HPDE6-E6E7 (cell line): ENCODE results near the gene CTLA4.

Experiments used
- DNase-seq: peaks from one replicate; pipeline ENCODE4 v3.0.0; 2011; ENCODE audit warnings: missing footprints; ENCODE audit errors: extremely low spot score

CTLA4 gene

DNA sequence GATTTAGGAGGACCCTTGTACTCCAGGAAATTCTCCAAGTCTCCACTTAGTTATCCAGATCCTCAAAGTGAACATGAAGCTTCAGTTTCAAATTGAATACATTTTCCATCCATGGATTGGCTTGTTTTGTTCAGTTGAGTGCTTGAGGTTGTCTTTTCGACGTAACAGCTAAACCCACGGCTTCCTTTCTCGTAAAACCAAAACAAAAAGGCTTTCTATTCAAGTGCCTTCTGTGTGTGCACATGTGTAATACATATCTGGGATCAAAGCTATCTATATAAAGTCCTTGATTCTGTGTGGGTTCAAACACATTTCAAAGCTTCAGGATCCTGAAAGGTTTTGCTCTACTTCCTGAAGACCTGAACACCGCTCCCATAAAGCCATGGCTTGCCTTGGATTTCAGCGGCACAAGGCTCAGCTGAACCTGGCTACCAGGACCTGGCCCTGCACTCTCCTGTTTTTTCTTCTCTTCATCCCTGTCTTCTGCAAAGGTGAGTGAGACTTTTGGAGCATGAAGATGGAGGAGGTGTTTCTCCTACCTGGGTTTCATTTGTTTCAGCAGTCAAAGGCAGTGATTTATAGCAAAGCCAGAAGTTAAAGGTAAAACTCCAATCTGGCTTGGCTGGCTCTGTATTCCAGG lies at the start of gene CTLA4:
Gene CTLA4 (plus strand): TSS at position 211 of the 640 bp plus-strand sequence. CDS start 172 bp downstream, at position 383.
- DNase-seq: no peak

DNA sequence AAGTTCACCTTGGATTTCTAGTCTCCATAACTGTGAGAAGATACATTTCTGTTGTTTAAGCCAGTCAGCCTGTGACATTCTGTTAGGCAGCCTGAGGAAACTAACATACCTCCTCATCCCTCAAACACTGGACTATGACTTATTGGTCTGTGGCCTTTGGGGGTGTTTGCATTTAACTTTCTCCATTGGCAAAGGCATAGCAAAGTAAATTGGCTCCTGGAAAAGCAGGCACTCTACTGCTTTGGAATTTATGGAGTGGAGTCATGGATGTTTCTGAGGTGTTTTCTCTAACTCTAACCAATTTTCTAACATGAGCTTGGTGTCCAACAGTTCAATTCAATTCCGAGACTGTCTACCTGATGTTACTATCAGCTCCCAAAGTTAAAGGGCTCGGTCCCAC lies 48.9 kb upstream of the CTLA4 start:
- no peak for DNase-seq

DNA sequence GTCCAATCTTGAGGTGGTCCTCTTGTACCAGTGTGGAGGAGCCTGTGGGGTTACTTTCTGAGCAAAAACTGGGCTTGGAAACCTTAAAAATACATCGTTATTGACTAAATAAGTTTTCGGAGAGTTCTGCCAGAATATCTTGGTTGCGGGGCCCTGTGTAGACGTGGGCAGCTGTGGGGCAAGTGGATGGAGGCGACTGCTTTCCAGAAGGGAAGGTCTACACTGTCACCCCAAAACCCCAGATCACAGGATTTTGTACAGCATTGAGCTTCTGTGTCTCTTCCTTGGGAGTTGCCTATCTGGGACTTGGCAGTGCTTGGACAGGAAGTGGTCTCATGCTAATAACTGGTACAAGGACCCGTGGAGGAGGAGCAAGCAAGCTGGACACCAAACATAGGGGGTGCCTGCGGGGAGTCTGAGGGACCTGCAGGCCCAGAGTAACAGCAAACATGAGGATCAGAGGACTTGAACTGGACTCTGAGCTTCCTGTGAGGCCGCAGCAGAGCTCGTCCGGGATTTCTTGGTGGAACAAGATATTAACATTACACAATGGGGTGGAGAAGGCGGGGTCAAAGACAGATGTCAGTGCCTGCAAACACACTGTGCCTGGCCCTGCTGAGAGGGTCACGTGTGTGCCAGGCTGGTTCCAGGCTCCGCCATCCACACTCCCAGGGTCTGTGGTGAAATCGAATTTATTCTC lies 48.0 kb upstream of the CTLA4 start:
- no peak for DNase-seq

DNA sequence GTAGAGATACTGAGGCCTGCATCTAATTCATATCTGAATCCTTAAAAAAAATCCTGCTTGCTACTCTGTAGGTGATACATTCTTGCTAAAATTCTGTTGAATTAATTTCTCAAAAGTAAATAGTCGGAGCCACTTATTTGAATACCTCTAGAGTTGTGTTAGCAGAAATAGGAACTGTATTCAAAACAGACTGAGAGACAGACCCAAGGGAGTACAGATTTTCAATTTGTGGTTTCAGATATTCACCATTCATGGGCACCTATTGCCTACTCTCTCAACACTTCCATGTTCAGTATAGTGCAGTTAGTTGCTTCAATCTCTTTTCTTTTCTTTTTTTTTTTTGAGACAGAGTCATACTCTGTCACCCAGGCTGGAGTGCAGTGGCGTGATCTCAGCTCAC lies 46.6 kb upstream of the CTLA4 start:
- no peak for DNase-seq

DNA sequence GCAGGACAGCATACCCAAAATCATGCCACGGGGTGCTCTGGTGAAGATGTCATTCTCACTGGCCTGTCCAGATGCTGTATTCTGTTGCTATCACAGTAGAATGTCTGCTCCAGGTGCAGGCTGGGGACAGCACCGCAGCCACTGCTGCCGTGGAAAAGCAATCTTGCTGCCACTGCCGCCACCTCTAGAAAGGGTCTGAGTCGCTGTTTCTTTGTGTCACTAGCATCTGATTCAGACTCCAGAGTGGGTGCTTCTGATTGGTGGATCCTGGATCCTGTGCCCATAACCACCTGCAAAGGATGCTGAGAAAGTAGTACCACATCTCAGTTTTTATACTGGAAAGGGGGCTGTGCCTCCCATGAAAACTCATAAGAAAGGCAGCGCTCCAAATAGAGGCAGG lies 45.3 kb upstream of the CTLA4 start:
- DNase-seq: no peak

DNA sequence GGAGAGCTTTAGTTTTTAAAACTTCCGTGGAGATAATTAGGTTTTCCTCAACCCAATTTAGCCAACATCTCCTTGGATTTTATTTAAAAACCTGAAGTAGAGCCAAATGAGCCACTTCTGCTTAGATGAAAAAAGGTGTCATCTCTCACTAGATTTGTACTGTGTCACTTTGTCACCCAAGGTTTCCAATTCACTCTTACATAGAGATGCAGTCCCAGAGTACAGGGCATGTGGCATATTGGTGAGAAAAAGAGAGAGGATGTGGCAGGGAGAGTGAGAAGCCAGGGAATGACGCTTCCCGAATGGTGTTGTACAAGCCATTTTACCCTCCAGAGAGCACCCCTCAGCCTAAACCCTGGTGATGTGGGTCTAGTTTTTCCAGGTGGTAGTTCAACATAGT lies 44.4 kb upstream of the CTLA4 start:
- DNase-seq: no peak

DNA sequence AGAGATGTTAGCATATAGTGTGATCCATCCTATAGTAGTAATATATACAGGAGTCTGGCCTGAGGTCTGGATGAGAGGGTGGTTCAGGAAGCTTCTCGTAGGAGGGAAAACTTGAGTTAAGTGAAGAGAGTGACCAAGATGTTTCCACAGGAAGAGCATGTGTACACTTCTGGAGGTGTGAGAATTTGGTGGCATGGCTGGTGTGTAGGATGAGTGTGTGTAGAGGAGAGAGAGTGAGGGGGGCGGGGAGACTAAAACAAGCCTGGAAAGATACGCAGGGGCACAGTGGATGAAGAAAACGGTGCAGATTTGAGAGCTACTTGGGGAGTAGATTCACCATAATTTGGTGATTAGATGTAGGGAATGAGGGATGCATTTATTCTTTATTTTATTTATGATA lies 43.5 kb upstream of the CTLA4 start:
- no peak for DNase-seq

DNA sequence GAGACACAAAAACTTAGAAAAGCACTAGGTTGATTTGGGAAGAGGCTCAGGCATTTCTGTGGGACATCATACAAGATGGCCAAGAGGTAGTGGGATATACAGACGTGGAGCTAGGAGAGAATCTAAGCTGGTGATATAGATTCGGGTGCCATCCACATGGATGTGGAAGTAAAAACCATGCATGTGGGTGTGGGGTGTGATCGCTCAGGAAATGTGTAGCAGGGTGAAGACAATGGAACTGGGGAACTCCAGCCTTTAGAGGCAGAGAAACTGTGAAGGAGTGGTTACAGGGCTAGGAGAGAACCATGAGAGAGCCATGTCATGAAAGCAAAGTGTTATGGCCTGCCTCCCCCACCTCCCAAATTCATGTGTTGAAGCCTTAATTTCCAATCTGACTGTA lies 43.0 kb upstream of the CTLA4 start:
- DNase-seq: no peak

DNA sequence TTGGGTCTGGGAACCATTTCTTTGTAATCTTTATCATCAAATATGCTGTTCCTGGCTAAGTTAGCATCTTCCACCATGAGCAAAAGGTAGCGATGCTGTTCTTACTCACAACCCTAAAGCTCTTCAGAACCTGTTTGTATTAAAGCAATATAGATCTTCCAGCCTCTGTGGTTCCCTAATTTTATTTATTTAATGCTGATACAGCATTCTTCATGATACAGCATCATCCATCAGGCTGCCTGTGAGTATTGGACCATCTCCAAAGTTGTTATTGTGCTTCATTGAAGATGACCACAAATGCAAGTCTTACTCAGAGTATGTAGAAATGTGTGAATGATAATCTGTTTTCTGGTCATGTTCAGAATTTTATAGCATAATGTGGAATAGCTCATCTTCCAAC lies 40.9 kb upstream of the CTLA4 start:
- DNase-seq: no peak

DNA sequence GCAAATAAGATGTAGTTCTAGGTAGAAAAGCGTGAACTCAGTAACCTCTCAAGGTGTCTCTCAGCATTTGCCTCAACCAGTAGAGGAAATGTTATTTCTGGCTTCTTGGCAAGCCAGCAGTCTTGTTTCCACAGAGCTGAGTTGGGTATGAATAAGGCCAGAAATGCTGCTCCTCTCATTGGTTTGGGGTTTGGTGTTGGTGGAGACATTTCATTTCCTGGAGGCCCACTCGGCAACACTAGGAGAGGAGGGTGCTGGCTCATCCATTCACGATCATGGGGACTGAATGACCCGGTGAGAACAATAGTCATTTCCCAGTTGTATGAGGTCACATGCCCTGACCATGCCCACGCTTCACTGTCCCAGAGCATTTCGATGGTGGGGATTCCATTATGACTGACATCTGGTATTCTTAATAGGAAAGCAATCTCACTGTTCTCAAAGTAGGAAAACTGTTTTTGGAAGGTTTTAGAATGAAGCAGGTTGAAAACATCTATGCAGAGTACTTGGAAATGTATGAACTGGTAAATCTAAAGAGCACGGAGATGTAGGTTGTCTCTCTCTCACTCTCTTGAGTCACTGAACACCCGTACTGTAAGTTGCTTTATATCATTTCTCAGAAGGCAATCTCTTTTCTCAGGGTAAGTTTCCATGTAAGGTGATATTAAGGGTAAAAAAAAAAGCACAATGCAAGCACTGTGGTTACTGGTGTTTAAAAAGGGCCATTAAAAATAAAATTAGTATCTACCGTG lies 37.1 kb upstream of the CTLA4 start:
- DNase-seq: no peak

DNA sequence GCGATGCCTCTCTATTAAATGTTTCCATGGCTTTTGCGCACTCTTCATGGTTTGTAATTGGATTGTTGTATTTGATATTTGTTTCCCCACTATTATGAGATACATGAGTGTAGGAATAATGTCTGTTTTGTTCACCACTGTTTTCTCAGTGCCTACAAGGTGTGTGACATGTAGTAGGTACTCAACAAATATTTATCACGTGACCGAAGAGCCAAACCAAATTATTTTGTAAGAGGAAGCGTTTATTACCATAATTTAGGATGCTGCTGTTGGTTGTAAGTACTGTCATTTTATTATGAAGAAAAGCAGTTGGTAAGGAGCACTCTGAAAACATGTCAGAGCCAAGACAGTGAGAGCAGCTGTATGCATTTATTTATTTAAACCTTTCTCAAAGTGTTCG lies 32.2 kb upstream of the CTLA4 start:
- DNase-seq: no peak

DNA sequence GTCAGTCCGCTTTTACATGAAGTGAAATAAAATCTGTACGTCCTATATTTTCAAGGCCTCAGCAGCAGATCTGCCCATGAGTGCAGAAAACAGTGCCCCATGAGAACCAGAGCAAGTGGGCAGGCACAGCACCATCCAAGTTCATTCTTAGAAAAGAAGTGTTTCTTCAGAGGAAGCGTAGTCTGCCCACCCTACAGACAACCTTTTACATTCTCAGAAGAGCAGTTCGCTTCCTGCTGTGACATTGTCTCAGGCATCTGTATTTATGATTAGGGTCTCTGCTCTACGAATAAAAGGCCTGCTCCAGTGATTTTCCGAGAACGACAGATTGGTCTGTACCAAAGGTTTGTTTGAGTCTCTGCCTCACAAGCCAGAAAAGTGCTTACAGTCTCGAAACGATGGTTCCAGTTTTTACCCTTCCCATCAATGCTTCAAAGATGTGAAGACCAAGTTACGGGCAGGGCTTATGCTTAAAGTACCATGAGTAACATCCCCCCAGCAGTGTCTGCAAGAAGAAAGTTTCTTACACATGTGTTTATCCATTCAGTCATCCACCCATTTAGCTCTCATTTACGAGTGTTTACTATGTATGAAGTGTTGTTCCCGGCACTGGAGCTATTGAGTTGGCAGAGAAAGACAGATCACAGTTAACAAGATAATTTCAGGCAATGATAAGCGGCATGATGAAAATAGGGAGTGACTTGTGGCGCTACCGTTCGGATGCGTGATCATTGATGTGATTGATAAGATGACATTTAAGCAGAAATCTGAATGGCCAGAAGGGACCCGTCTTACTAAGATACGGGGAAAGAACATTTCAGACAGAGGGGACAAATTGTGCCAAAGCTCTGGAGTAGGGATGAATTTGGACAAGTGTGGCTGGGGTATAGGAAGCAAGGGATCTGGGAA lies 31.4 kb upstream of the CTLA4 start:
- DNase-seq: no peak

DNA sequence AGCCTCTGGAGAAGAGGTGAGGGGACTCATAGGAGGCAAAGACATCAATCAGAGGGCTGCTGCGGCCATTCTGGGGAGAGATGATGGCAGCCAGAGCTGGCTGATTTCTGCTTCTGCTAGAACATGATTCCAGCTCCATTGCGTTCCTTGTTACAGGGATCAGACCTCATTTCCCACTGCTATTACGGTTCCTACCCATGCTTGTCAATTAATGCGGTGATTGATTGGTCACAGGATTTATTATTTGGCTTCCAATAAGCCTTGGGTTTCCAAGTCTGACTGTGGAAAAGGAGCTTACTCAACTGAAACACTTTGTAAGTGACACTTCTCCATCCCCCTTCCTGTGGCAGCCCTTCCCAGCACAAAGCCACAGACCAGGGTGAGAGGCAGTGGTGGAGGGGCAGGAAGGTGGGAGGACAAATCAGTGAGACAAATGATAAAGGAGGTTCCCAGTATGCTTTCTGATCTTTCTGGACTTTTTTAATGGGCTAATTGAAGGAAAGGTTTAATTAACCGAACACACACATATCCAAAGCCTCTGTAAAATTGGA lies 26.8 kb upstream of the CTLA4 start:
- DNase-seq: no peak

DNA sequence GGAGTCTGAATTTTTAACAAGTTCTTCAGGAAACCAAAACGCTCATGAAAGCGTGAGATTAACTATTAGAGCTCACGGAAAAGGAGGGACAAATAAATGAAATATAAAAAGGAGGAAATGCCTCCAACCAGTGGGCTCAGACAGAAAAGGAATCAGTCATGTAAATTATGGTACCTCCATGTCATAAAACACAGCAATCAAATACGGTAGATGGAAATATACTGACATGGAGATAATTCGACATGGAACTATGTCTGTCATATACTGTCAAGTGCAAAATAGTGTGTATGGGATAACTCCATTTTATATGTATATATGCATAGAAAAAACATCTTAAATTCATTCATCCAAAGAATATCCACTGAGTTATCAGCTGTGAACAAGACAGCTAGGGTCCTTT lies 25.9 kb upstream of the CTLA4 start:
- DNase-seq: no peak

DNA sequence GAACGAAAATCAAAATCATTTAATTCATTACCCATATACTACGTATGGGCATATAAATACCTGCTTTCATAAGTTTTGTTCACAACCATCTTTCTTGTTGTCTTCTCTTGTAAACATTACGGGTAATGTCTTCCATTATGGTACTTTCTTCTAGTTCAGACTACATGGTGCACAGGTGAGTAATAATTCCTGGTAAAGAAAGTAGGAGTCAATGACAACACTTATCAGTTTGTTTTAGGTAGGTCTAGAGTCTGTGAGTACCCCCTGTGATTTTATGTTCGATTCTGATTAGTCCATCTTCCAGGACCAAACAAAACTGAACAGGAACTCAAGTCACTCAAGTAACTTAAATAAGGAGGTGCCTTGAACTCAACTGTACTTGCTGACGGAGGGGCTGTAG lies 25.2 kb upstream of the CTLA4 start:
- no peak for DNase-seq

DNA sequence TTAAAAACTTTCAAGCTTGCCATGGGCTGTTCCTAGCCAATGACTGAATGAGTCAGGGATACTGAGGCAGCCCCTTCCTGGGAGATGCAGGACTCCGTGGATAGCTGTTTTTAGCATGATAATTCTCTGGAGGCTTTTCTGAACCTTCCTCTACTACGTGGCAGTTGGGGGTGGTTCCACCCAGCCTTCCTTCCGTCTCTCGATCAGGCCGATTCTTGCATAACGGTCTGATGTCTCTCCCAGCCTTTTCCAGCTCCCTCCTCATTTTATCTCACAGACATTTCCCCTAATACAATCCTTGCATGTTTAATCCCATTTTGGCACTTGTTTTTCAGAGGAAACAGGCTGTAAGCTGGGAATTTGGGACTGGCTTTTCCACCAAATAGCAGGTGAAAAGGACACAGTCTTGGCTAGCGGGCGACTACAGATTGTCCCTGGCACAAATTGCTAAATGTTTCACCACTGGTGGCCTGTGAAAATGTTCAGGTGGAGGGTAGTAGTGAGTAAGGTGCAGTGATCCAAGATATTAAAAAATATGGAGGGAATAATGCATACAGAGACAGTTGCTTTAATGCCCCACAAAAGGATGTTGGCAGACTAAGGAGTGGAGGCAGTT lies 21.0 kb upstream of the CTLA4 start:
- no peak for DNase-seq

DNA sequence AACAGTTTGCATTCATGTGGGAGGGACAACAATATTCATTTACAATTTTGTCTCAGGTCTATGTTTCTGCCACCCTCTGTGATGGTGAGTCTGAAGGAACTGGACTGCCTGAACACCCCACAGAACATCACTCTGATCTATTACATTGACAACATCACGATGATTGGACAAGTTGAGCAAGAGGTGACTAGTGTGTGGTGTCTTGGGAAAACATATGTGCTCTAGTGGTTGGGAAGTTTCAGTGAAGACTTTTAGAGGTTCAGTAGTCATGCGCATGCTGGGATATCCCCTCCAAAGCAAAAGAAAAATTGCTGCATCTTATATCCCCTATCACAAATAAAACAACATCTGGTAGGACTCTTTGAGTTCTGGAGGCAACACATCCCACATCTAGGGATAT lies 18.6 kb upstream of the CTLA4 start:
- no peak for DNase-seq

DNA sequence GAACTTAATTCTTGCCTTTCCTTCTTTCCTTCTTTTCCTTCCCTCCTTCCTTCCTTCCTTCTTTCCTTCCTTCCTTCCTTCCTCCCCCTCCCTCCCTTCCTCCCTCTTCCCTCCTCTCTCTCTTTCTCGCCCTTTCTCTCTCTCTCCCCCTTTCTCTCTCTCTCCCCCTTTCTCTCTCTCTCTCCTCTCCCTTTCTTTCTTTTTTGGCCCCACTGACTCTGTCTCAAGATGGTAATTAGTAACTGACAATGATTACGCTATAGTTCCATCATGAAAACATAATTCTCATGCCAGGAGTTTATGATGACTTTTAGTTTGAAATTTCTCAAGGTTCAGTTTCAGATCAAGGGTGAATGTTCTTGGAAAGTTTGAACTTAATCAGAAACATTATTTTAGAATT lies 14.8 kb upstream of the CTLA4 start:
- DNase-seq: no peak

DNA sequence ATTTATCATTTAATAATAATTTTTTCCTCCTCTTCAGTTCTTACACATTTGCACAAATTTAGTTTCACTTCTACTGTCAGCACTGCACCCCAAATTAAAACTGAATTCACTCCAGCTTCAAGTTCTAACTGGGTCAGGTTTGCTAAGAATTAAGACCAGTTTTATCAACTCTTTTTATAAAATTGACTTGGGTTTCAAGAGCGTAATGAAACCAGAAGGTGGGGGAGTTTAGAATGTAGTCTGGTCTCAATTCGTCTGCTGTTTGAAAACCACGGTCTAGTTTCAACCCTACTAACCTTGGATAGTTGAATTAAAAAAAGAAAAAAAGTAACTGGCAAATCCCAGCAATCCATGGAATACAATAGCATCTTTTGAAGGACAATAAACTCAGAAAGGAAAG lies 14.3 kb upstream of the CTLA4 start:
- no peak for DNase-seq

DNA sequence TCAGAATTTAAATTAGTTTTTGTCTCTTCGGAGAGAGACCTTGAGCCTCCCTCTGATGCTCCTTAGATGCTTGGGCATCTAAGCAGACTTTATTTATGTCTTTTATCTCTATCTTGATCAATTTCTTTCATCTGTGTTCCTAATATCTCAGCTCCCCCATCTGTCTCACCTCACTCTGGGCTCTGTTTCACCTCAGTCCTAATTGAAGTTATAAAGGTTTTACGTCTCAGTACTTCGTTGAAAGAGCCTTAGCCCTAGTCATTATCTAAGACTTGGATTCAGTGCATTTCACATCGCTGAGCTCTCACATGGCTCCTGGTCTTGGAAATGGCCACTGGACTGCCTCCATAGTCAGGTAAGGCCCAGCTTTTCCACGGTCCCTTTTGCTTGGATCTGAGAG lies 13.8 kb upstream of the CTLA4 start:
- DNase-seq: no peak

DNA sequence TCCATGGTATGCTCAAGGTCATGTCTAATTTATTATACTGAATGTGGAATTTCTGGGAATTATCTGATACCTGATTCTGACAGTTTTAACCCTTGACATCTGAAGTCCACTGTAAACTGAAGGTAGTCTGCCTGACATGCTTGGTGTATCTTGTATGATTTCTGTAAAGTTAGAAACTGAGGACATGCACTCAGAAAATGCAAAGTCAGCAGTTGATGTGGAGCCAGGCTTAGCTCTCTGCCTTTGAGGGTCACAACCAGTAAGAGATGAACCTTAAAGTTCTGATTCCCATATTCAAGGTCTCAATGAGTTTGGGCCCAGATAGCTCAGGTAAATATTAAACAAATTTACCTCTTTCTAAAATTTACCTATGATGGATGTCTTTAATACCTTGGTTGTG lies 12.3 kb upstream of the CTLA4 start:
- DNase-seq: no peak
